ENCODE measurements around the gene SYDE2. TPM values are rescaled to one million over a fixed set of nuclear protein-coding genes. Genes with fewer than 3 reads are reported as not detected.
A peak's percentile ranks its signal among the peaks of the same experiment; 100 is the strongest.

Gene SYDE2
- total and polyA plus RNA-seq, 9 of the 15 experiments (the other 6 are each of a cell fraction or from before 2014, with no cell fraction given) = 0.39 to 8.7 (median 4.5) TPM

- TF ChIP-seq PTTG1 (tag; IDR thresholded peaks at IDR 0.05; ENCODE audit: low read depth) (no peak), ZNF707 (CRISPR knock-in tag; conservative IDR thresholded peaks at IDR 0.05) (no peak), CREB1 (IDR thresholded peaks at IDR 0.05) (no peak), CREB1 (CRISPR knock-in tag; IDR thresholded peaks at IDR 0.05) (no peak), FOXK2 (conservative IDR thresholded peaks at IDR 0.05 in 1 of 2, IDR thresholded peaks at IDR 0.05 in 1 of 2; ENCODE audit: low read depth in 2 of 2) (peak; percentile 80 to 88; a peak in 3 of 4 replicates), CBX3 (IDR thresholded peaks at IDR 0.05; ENCODE audit: borderline replicate concordance in 1 of 2, low read length in 2 of 2) (peak in 1 of 2 experiments; percentile 75; a peak in 1 of 3 replicates), BRF1 (IDR thresholded peaks at IDR 0.05; ENCODE audit: borderline replicate concordance, extremely low read depth, insufficient read length) (no peak), HDGF (IDR thresholded peaks at IDR 0.05) (no peak), ZFP36 (IDR thresholded peaks at IDR 0.05; ENCODE audit: low read depth, low read length, partially characterized antibody) (no peak), ZNF436 (CRISPR knock-in tag; IDR thresholded peaks at IDR 0.05) (no peak), FOXJ3 (CRISPR knock-in tag; IDR thresholded peaks at IDR 0.05) (no peak), NEUROD1 (IDR thresholded peaks at IDR 0.05; ENCODE audit: borderline replicate concordance, low read depth, low read length, partially characterized antibody) (peak; percentile 32), ZFP30 (CRISPR knock-in tag; IDR thresholded peaks at IDR 0.05; ENCODE audit: borderline replicate concordance) (no peak), ETS2 (tag; IDR thresholded peaks at IDR 0.05; ENCODE audit: borderline replicate concordance, poor library complexity, severe bottlenecking) (no peak), SNRNP70 (optimal IDR thresholded peaks at IDR 0.05; ENCODE audit: low read depth, low read length) (no peak), ZNF589 (CRISPR knock-in tag; IDR thresholded peaks at IDR 0.05; ENCODE audit: low read depth) (peak; percentile 92), ATF3 (IDR thresholded peaks at IDR 0.05) (0 out of 2 replicates have a peak, but pooled peaks have one; percentile 11), ATF3 (CRISPR knock-in tag; conservative IDR thresholded peaks at IDR 0.05) (no peak), HMGN3 (IDR thresholded peaks at IDR 0.05; ENCODE audit: borderline replicate concordance, extremely low read depth, insufficient read length, low read depth, low read length) (no peak), ZNF395 (CRISPR knock-in tag; IDR thresholded peaks at IDR 0.05) (no peak; the same call in 1 of the 2 replicates), C11orf30 (IDR thresholded peaks at IDR 0.05; ENCODE audit: low read depth) (peak; percentile 17; the same call in 1 of the 2 replicates), TAL1 (IDR thresholded peaks at IDR 0.05) (peak; percentile 7; the same call in 1 of the 2 replicates), ZNF507 (tag; conservative IDR thresholded peaks at IDR 0.05) (no peak), JUND (IDR thresholded peaks at IDR 0.05; ENCODE audit: borderline replicate concordance, low read depth, low read length) (no peak), JUND (tag; IDR thresholded peaks at IDR 0.05; ENCODE audit: borderline replicate concordance, low read depth, low read length) (peak; percentile 31; the same call in 1 of the 3 replicates), NBN (IDR thresholded peaks at IDR 0.05; ENCODE audit: low read depth) (peak; percentile 61; the same call in 1 of the 2 replicates), L3MBTL2 (IDR thresholded peaks at IDR 0.05) (peak; percentile 41), ZNF311 (CRISPR knock-in tag; IDR thresholded peaks at IDR 0.05) (no peak)
These were observed 43.6 kb upstream of the SYDE2 start (continued) for GRCh38 chr1:85244271-85245061.
